A204.1 (cell line): ENCODE data around the gene ARHGEF40.

ENCODE experiments used
- FAIRE-seq: peaks from 2 replicates; lab custom pipeline; 2012; peaks lifted over from hg19 to GRCh38; lab: Jason Lieb, UNC

The ARHGEF40 gene

GRCh38 chr14:21098892-21099595 lies 28.9 kb downstream of the ARHGEF40 start:
- FAIRE-seq, result no peak

GRCh38 chr14:21099596-21099985 lies 29.5 kb downstream of the ARHGEF40 start:
- FAIRE-seq, result no peak

GRCh38 chr14:21100931-21101330 lies 30.8 kb downstream of the ARHGEF40 start, which contains the start of gene TMEM253:
TMEM253 (plus strand) TSS chr14:21101066; CDS start chr14:21101344, 278 bp downstream.
- FAIRE-seq, result no peak

- no peak for FAIRE-seq
Observed at GRCh38 chr14:21101802-21102413, 31.8 kb downstream of the ARHGEF40 start.

- no peak for FAIRE-seq
Observed at GRCh38 chr14:21102521-21103410, 32.7 kb downstream of the ARHGEF40 start.

GRCh38 chr14:21103411-21103709 lies 33.3 kb downstream of the ARHGEF40 start:
- FAIRE-seq, result peak; percentile 3

- FAIRE-seq, result no peak
Observed at GRCh38 chr14:21103710-21104447, 33.8 kb downstream of the ARHGEF40 start.

GRCh38 chr14:21104448-21105060 lies 34.5 kb downstream of the ARHGEF40 start:
- no peak for FAIRE-seq

GRCh38 chr14:21105095-21105494 lies 35.0 kb downstream of the ARHGEF40 start:
- FAIRE-seq, result no peak

- FAIRE-seq, result no peak
Observed at GRCh38 chr14:21106176-21106497, 36.0 kb downstream of the ARHGEF40 start.

GRCh38 chr14:21106498-21107282 lies 36.6 kb downstream of the ARHGEF40 start:
- FAIRE-seq, result no peak

GRCh38 chr14:21107283-21107800 lies 37.2 kb downstream of the ARHGEF40 start:
- no peak for FAIRE-seq

- FAIRE-seq, result no peak
Observed at GRCh38 chr14:21108791-21109190, 38.7 kb downstream of the ARHGEF40 start.

GRCh38 chr14:21109377-21110138 lies 39.5 kb downstream of the ARHGEF40 start:
- FAIRE-seq, result no peak

- FAIRE-seq, result no peak
Observed at GRCh38 chr14:21112255-21112654, 42.2 kb downstream of the ARHGEF40 start.

- FAIRE-seq, result no peak
Observed at GRCh38 chr14:21113369-21113768, 43.3 kb downstream of the ARHGEF40 start.

- FAIRE-seq, result peak; percentile 35
Observed at GRCh38 chr14:21118933-21119332, 48.8 kb downstream of the ARHGEF40 start.

- FAIRE-seq, result no peak
Observed at GRCh38 chr14:21120686-21121085, 50.6 kb downstream of the ARHGEF40 start.

GRCh38 chr14:21121122-21121521 lies 51.0 kb downstream of the ARHGEF40 start:
- no peak for FAIRE-seq

- FAIRE-seq, result no peak
Observed at GRCh38 chr14:21123429-21123828, 53.3 kb downstream of the ARHGEF40 start.
